HG03159 (cell line): ENCODE measurements around the gene C17orf50.

Experiments
- ATAC-seq: cut with Tn5 transposase; IDR thresholded peaks from one replicate; pipeline ENCODE4 v1.9.1; 2021; ENCODE audit warnings: mild to moderate bottlenecking, moderate library complexity; ENCODE audit not compliant: unreplicated experiment

C17orf50 gene

GRCh38 chr17:35733366-35733765 lies 27.3 kb upstream of the C17orf50 start:
- no peak for ATAC-seq

- ATAC-seq, result no peak
Observed at GRCh38 chr17:35734396-35734795, 26.3 kb upstream of the C17orf50 start.

- ATAC-seq, result no peak
Observed at GRCh38 chr17:35735036-35735805, 25.5 kb upstream of the C17orf50 start.

- ATAC-seq, result no peak
Observed at GRCh38 chr17:35736236-35736635, 24.5 kb upstream of the C17orf50 start.

- ATAC-seq, result no peak
Observed at GRCh38 chr17:35738519-35739133, 22.1 kb upstream of the C17orf50 start.

- no peak for ATAC-seq
Observed at GRCh38 chr17:35740216-35740615, 20.5 kb upstream of the C17orf50 start.

GRCh38 chr17:35740997-35741931 lies 19.4 kb upstream of the C17orf50 start:
- ATAC-seq, result no peak

- ATAC-seq, result no peak
Observed at GRCh38 chr17:35742496-35742895, 18.2 kb upstream of the C17orf50 start.

- ATAC-seq, result no peak
Observed at GRCh38 chr17:35742896-35743477, 17.7 kb upstream of the C17orf50 start.

GRCh38 chr17:35743626-35744328 lies 16.9 kb upstream of the C17orf50 start:
- ATAC-seq, result no peak

- no peak for ATAC-seq
Observed at GRCh38 chr17:35744830-35745229, 15.9 kb upstream of the C17orf50 start.

GRCh38 chr17:35745246-35745645 lies 15.4 kb upstream of the C17orf50 start:
- no peak for ATAC-seq

- no peak for ATAC-seq
Observed at GRCh38 chr17:35745749-35746320, 14.9 kb upstream of the C17orf50 start.

- no peak for ATAC-seq
Observed at GRCh38 chr17:35747540-35748017, 13.1 kb upstream of the C17orf50 start.

GRCh38 chr17:35748341-35748841 lies 12.3 kb upstream of the C17orf50 start:
- no peak for ATAC-seq

- ATAC-seq, result no peak
Observed at GRCh38 chr17:35748979-35749378, 11.7 kb upstream of the C17orf50 start.

GRCh38 chr17:35749560-35750412 lies 10.9 kb upstream of the C17orf50 start:
- no peak for ATAC-seq

GRCh38 chr17:35750526-35751395 lies 9.9 kb upstream of the C17orf50 start:
- no peak for ATAC-seq
